Measurements from ENCODE around the gene MSI2.

Gene MSI2

DNA sequence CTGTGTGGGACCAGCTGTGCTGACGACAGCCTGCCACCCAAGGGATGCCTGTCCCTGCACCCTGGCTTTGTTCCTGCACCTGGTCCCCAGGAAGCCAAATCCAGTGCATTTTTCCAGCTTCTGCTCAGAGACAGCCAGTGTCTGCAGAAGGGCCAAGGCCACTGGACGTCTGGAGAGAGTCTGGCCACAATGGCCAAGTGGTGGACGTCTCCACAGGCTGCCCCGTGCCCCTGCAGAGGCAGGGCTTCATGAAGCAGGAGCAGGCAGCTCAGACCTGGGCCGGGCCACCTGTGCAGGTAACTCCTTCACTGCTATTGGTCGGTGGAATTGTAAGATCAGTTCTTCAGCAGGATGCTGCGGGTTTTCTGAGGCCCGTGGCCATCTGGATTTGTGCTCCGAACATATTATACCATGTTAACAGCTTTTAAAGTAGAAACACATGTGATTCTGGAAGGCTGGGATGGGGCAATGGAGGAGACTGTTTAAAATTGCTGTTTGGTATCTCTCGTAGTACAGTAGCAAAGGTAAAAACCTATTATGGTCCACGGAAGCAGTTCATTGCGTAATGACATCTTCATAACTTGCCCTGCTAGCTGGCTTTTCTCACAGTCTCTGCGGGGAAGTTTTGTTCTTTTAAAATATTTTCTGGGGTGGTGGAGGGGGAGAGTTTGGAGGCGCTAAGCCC is 303.5 kb downstream of the MSI2 start:
- DNase-seq (ENCODE audit: low read depth) = no peak

DNA sequence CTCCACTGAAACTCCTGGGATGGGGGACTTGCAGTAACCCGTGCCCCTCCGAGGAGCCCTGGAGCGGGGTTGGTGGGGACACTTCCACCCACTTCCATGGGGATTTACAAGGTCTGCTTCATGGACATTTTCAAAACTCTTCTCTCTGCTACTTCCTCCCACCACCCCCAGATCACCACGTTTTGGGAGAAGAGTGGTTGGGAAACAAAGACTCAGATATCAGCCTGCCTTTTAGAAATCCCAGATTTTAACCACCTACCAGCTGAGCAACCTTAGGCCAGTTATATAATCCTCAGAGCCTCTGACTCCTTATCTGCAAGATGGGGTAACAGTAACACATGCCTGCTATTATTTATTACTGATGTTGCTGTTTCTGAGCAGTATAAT is 304.0 kb downstream of the MSI2 start:
- no peak for DNase-seq (ENCODE audit: low read depth)

DNA sequence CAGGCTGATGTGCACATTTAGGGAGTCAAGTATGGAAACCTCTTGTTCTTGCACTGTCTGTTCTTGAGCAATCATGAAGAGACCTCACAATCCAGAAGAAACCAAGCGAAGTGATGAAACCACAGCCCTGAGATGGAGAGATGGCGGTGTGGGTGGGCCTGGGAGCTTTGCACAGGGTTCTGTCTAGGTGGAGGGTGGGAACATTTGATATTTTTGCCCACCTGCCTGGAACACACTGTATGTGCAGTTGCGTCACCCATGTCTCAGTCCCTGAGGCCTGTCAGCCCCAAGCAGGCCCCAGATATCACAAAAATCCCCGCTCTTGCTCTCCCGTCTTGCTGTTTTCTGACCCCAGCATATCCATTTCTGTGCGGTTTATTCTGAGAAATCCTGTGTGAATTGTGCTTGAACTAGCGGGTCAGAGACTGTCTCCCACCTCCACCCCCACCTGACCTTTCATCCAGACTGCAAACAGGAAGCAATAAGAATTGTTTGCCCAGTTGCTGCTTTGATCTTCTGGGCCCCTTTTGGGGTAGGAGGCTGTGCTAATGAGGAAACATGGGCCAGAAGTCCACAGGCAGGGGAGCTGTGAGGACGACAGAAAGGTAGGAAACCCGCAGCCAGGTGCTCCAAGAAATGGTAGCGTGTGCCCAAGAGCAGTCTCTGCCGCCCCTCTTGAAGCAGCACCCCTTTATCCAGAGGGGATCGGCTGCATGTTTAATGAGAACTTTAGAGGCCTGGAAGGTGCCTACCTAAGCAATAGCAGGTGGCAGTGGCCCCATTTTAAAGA is 304.9 kb downstream of the MSI2 start:
- no peak for DNase-seq (ENCODE audit: low read depth)

DNA sequence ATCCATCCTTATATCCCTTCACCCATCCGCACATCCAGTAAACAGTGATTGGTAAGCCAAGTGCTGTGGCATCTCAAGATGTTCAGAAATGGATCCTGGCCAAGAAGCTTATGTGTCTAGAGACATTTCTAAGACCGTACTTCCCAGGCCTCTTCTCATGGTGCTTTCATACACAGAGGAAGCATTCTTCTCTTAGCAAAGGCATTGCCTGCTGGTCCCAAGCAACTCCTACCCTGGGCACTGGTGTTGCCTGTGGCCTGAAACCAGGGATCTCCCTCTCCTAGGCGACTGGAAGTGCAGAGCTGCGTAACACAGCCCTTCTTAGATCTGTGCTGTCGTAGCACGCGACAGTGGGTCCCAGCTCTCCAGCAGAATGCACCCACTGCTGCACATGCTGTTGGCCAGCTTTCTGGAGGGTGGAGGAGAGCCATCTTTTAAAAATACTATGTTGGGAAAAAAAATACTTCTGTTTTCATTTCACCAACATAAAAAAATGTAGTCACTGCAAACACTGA is 305.9 kb downstream of the MSI2 start:
- DNase-seq (ENCODE audit: low read depth) = no peak

DNA sequence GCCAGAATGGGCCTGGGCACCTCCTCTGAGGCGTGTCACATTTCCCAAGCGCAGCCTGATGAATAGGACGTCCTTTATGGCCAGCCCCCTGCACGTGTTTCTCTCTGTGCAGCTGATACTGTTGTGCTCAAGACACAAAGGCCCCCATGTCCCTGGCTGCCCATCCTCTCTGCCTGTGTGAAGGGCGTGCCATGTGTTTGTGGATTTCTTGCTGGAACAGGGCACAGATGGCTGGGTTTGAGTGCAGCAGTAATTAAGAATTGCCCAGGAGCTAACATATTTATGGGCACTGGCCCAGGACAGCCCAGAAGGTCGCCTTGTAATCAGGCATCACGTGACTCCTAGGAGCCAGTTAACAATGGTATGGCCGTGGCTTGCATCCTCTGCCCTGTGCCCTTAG is 307.6 kb downstream of the MSI2 start:
- DNase-seq (ENCODE audit: low read depth) = no peak

DNA sequence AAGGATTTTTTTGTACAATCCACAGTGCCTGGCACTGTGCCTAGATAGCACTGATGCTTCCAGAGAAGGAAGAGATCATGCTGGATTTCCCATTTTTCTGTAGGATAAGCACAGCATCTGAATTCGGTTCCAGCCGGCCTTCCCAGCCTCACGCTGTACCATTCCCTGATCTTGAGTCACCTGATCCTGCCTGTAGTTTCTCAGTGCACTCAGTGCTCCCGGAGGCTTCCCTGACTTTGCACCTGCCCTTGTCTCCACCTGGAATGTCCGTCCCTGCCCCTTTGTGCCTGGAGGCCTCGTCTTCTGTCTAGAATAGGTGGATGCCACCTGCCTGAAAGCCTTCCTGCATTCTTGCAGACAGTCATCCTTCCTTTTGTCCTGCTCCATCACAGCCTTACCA is 308.9 kb downstream of the MSI2 start:
- DNase-seq (ENCODE audit: low read depth) = no peak

DNA sequence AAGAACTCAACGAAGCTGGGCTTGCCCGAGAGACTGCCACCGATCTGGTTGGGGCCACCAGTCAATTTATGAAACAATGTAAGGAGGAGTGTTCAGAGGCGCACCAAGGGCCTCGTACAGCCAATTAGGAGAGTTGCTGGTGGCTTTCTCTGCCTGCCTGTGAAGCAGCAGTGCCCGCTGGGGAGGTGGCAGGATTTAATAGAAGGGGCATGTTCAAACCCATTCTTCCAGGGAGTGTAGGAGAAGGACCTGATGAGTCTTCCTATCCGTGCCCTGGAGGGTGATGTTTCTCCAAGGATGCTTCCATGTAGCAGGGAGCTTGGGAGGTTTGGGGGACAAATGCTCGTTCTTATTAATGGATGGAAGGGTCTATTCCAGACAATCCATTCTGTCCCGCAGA is 310.4 kb downstream of the MSI2 start:
- DNase-seq (ENCODE audit: low read depth) = no peak

DNA sequence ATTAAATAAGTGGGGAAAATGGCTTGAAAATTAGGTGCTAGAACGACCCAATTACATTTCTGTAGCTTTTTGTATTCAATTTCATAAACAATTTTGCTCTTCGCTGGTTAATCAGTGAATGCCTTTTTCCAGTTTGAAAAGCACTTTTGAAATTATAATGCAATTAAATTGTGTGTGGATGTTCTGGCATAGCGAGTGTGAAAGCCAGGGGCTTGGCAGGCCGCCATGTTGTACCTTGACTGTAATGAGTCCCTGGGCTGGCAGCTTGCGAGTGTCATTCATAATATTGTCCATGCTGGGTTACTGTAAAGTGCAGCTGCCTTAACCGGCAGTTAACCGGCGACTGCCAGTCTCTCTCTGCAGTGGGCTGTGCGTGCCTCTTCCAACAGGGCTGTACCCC is 310.9 kb downstream of the MSI2 start:
- DNase-seq (ENCODE audit: low read depth) = no peak

DNA sequence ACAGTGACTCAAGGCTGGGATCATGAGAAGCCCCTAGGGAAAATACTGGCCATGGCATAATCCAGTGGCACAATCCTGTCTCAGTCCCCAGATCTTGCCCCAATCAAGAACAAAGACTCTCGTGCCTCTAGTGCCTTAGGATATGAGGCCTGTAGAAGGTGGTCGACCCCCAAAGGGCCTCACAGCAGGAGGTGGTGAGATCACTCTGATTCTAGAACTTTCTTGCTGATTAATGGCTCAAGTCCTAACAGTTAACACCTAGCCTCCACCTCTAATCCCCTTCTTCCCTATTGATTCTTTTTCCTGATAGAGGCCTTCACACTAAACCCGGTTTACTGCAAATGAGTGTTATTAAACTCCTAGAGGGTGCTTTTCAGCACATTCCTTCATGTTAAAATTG is 312.0 kb downstream of the MSI2 start:
- DNase-seq (ENCODE audit: low read depth) = no peak

DNA sequence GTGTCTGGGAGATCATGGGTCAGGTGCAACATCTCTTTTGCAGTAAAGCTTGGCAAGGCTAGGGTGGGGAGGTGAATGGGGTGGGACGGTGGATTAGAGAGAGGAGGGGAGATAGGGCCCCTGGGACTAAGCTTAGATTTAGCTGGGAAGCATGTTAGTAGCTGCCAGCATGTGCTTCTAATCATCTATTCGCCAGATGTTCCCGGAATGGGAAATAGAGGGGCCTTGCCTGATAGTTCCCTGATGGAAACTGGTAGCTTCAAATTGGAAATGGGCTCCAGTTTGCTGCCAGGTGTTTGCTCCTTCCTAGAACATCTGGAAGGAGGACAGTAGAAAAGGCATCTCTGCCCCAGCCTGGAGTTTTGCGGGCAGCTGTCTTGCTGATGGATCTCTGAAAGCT is 312.7 kb downstream of the MSI2 start:
- no peak for DNase-seq (ENCODE audit: low read depth)

DNA sequence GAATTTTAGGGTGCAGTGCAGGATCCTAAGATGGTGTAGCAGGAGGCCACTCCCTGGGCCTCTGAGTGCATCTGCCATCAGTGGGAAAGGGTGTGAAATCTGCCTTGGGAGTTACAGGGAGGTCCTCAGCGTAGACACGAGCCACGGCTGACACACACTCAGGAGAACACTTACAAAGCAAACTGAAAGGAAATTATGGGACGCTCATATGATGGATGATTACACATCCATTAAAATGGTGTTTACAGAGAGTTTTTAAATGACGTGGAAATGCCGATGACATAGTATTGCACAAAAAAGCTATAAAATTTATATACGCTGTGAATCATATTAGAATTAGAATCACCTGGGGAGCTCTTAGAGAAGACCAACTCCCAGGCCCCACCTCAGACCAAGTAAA is 313.5 kb downstream of the MSI2 start:
- no peak for DNase-seq (ENCODE audit: low read depth)

DNA sequence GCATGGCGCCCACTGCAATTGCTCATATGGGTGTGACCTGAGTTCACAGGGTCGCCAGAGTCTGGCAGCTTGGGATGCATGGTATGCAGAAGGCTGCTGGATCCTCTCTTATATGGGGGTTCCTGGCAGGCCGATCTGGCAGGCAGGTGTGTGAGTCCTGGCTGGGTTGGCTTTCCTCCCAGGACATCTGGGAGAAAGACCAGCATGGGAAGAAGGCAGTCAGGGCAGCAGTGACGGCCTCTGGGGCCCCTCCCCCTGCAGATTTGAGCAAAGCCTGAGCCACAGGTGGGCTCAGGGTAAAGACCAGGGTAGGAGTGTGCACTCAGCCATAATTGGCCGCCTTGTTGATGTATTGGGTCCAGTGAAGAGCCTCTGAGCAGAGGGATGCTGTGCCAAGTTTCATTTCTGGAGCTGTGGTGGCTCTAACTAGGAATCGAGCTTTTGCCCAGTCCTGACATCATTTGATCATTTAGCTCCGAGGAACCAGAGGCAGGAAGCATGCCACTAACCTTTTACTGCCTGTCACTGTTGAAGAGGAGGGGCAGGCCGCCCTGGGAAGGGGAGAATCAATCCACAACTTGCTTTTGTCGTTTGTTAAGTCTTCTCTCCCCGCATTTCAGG is 314.5 kb downstream of the MSI2 start:
- no peak for DNase-seq (ENCODE audit: low read depth)

DNA sequence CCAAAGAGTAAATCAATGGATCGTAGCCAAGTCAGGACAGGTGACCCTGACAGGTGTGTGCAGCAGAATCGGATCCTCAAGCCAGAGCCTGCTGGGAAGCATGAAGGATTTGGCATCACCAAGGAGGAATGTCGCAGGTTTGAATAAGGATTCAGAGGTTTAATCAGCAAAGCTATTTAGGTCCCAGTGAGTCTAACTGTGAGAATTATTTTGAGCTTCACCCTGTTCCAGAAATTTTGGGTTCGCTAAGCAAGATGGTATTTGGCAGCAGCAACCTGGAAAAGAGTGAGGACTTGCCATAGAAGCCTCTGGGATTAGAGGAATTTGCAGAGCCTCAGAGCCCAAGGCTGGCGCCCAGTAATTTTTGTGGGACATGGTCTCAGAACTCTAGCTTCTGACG is 315.7 kb downstream of the MSI2 start:
- DNase-seq (ENCODE audit: low read depth) = no peak

DNA sequence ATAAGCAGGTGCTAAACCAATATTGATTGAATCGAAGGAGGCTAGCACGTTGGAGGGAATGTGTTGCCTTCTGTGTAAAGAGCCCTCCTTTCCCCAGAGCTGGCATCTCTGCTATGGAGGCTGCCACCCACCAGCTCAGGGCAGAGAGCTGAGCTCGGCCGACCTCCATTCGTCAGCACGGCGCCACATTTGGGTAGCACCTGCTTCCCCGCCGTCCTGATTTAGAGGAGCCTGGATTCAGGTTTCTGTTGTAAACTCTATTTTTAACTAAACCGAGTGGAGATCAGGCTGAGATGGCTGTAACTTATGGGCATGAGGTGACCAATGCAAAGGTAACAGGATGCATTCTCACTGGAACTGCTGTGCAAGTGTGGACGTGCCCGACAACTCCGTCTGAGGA is 316.3 kb downstream of the MSI2 start:
- no peak for DNase-seq (ENCODE audit: low read depth)

DNA sequence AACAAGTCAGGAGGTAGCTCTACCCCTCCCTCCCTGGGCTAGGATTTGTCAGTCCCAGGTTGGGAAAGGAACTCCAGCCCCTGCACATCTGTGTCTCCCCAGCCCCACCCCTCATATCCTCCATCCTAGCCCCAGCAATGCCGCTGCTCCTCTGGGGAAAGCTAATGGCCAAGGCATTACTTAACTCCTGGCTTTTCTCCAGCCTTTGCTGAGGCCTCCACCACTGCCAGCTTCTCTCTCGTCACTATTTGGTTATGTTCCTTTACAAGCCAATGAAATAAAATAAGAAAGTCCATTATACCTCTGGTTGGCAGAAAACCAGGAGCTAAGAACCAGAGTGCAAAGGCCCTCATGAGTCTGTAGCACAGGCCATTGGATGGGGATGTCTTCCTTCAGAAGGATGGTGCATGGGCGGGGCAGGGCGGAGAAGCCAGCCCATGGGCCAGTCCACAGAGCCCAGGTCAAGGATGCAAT is 317.8 kb downstream of the MSI2 start:
- DNase-seq (ENCODE audit: low read depth) = no peak

DNA sequence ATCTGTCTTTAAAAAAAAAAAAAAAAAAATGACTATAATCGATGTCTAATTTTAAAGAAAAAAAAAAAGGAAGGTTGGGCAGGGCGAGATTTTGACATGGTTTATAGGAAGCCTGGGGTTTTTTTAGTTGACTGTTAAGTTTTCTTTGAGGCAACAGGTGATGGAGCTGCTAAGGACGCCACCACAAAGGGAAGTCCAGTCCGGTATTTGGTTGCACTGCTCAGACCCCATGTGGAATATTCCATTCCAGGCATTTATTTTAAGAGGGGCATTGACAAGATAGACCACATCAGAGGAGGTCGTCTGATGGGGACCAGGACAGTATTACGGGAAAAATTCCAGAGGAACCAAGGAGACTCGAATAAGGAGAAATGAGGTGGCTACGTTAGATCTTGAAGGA is 320.4 kb downstream of the MSI2 start:
- no peak for DNase-seq (ENCODE audit: low read depth)

DNA sequence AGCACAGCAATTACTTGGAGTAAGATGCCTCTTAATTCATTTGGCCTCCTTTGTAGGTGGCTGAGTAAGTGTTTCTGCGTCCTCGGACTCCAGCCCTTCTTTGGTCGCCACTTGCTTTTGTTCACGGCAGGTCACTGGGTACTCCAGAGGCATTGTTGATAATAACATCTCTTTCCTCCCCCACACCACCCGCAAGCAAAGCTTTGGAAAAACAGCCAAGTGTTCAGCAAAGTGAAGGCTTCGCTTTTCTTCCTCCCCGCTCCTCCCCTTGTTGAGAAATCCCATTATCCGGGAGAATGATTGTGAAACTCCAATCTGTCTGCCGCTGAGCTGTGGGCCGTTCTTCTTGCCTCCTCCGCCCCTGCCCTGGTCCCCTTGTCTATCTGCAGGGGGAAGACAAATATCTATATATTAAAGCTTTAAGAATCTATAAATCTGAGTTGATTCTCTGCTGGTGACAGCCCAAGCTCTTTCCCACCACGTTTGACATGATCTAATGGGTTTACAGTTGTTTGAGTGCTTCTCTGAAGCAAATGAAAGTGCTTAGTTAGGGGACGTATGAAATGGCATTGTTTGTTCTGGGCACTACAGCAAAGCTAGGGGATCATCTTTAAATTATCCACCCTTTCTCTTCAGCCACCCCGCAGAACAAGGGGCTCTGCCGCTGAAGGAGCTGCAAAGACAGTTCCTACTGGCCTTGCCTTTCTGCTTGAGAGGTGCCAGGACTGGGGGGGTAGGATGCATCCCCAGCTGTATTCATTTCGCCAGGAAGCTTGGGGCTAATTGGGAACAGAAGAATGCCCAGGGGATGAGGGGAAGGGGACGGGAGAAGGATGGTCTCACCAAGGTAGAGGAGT is 321.7 kb downstream of the MSI2 start:
- DNase-seq (ENCODE audit: low read depth) = no peak

DNA sequence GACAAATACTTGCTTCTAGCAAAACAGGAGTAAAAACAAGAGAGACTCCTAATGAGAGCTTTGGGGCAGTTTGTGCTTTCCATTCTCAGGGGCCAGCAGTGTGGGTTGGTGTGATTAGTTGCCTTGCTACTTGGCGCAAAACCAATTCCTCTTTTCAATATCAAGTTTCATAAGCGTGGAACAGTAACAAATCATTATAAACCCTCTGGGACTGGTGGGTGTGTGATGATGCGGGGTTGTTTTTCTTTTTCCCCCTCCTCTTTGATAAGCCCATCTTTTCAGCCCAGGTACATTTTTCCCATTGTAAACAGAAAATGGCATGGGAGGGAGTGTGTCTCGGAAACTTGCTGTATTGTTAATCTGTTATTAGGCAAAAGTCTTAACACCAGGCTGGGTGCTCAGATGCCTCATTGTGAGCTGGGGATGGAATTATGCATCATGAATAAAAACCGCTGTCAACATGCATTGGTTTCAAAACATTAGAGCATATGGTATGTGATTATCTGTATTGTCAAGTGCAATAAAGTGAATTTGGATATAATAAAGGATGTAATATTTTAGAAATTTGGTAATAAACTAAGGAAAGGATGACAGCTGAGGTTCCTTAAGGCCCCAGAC is 322.4 kb downstream of the MSI2 start:
- no peak for DNase-seq (ENCODE audit: low read depth)

DNA sequence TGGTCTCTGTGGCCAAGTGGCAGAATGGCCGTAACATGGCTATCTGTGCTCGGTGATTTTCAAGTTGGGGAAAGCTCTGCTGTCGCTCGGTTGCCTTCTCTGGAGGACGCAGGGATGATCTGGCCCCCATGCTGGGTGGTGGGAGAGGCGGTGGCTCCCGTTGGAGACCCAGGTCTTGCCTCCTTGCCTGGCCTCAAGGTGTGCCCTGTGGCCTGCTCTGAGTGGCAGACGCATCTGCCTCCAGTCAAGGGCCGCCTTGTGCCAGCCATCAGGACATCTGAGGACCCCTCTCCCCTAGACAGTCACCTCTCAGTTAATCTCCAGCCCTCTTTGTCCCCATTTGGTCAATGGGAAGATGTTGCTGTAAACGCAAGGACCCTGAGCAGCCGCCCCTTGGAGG is 322.9 kb downstream of the MSI2 start:
- no peak for DNase-seq (ENCODE audit: low read depth)

DNA sequence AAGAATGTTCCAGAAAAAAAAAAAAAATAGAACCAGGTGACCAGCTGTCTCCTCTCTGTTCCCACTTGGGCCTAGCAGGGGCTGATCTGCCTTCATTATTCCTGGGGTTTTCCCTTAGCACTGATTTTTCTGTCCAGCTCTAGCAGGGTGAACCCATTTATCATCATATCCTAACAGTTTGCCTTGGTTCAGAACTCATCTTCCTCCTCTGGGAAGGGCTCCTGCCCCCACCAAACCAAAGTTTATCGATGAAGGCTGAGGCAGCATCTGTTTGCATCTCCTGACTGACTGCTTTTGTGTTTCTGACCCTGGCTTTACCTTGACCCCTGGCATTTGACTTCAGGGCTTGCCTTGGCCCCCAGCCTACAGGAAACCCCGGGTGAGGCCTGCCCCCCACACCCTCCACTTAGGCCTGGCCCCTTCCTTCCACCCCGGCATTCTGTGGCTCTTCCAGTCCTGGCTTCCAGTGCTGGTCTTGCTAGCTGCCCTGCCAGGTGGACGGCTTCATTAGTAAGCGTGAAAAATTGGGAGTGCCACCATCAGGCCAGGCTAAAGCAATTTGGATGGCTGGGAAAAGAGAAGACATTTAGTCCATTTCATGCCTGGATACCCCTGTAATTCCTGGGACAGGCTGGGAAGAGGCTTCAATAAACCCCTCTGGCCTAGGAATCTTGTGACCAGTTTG is 323.9 kb downstream of the MSI2 start:
- DNase-seq (ENCODE audit: low read depth) = no peak

All from activated T-cell treated with anti-CD3 and anti-CD28 coated beads for 1 hour (primary cell).